ENCODE measurements around the gene TEX14. TPM values are rescaled to one million over a fixed set of nuclear protein-coding genes. Genes with fewer than 3 reads are reported as not detected.

Gene TEX14
- total RNA-seq, 1 experiment from 2014 or later = 0.03 TPM

Other genes with a start within 250 kb of the TEX14 start
- not detected in 2 replicates for gene HSF5, start 203.6 kb downstream of the TEX14 start, total RNA-seq (2014; rRNA removed; shearing (Covaris generic))
- 20.3 and 40.2 TPM in 2 replicates for gene MTMR4, start 177.4 kb downstream of the TEX14 start, total RNA-seq (2014; rRNA removed; shearing (Covaris generic))
- 74.9 and 77.8 TPM in 2 replicates for gene RAD51C, start 557 bp upstream of the TEX14 start, total RNA-seq (2014; rRNA removed; shearing (Covaris generic))
- gene PPM1E, start 63.8 kb upstream of the TEX14 start, total RNA-seq (2014; rRNA removed; shearing (Covaris generic)) = 0.31 and 0.45 TPM in 2 replicates